HG03045 (cell line): Measurements from ENCODE around the gene DRC7.

Experiments used
- ATAC-seq: cut with Tn5 transposase; IDR thresholded peaks from one replicate; pipeline ENCODE4 v1.9.1; 2021; ENCODE audit warnings: mild to moderate bottlenecking, moderate library complexity; ENCODE audit not compliant: unreplicated experiment

Gene DRC7

GRCh38 chr16:57781349-57781740 lies 86.7 kb downstream of the DRC7 start:
- ATAC-seq, result no peak
